Measurements from ENCODE around the gene GRB14. TPM values are rescaled to one million over a fixed set of nuclear protein-coding genes. Genes with fewer than 3 reads are reported as not detected.
A peak's percentile ranks its signal among the peaks of the same experiment; 100 is the strongest.

GRB14 gene
- total and polyA plus RNA-seq, 2 of the 13 experiments (the other 11 are each of a cell fraction or from before 2014, with no cell fraction given), result 4.6 to 5.8 TPM

GRCh38 chr2:164538240-164538866, 82.9 kb downstream of the GRB14 start:
- Histone ChIP-seq H3K27ac (ENCODE audit: extremely low read length, insufficient read depth, low read length) (no peak overlapping the region), H3K27me3 (ENCODE audit: control insufficient read depth in 1 of 2, insufficient read depth in 2 of 2, low read length in 2 of 2) (no peaks in the 10 kb centered on the region), H2AFZ (ENCODE audit: low read length) (no peak overlapping the region), H3K4me1 (ENCODE audit: insufficient read depth, low read length) (peaks cover 11% of the 10 kb centered on the region), H3K9me3 (ENCODE audit: low read length) (no peaks in the 10 kb centered on the region), H3K79me2 (ENCODE audit: insufficient read depth, low read length) (no peaks in the 10 kb centered on the region), H3K4me2 (ENCODE audit: low read depth, low read length) (no peak overlapping the region), H3K36me3 (replicated peaks in 1 of 2; ENCODE audit: control insufficient read depth in 1 of 2, insufficient read depth in 2 of 2, low read length in 2 of 2) (no peaks in the 10 kb centered on the region), H3K9ac (ENCODE audit: insufficient read depth, low read depth, low read length) (no peak overlapping the region), H4K20me1 (ENCODE audit: insufficient read depth, low read length) (no peaks in the 10 kb centered on the region), H3K4me3 (replicated peaks in 1 of 3; ENCODE audit: insufficient read depth in 1 of 3, low read depth in 2 of 3, low read length in 3 of 3) (no peak overlapping the region)
- DNase-seq (ENCODE audit: low spot score) (peak; percentile 65), ATAC-seq (peak; percentile 97), FAIRE-seq (peak; percentile 94)
- in situ Hi-C loops (cut with HindIII; ENCODE audit: extremely low pct_ligation_motif_present, low pct_unique_long_range_greater_than_20kb) (loop anchor here (5.0 kb wide), 1 partner anchor 36 kb away; no protein-coding TSS in a partner anchor), intact Hi-C loops (cut with micrococcal nuclease; ENCODE audit: unreplicated experiment) (loop anchor here (1.0 to 2.0 kb wide), 3 partner anchors 34 to 108 kb away; no protein-coding TSS in a partner anchor)
- 90% methylated on average over 3 of the region's 3 CpGs for WGBS (ENCODE audit: low lambda C conversion rate)
- BruUV-seq (replicated peaks), result no TSS peak
- ChIA-PET CTCF (ENCODE audit: low intra/inter-chr PET ratio, low total read pairs) (interaction anchor here (1.2 to 1.4 kb wide), 2 partner anchors 34 to 1368 kb away, joined by 3 to 22 read pairs; no protein-coding TSS in a partner anchor), POLR2A (no interaction called here)
- TF ChIP-seq TEF (CRISPR knock-in tag; IDR thresholded peaks at IDR 0.05) (no peak), RAD21 (CRISPR knock-in tag; IDR thresholded peaks at IDR 0.05) (peak; percentile 80), ZSCAN22 (CRISPR knock-in tag; IDR thresholded peaks at IDR 0.05) (no peak), NCOA5 (CRISPR knock-in tag; IDR thresholded peaks at IDR 0.05) (no peak), ZNF264 (CRISPR knock-in tag; IDR thresholded peaks at IDR 0.05) (no peak), DR1 (CRISPR knock-in tag; IDR thresholded peaks at IDR 0.05) (no peak), CTCF (CRISPR knock-in tag; IDR thresholded peaks at IDR 0.05) (peak; percentile 85), PATZ1 (CRISPR knock-in tag; IDR thresholded peaks at IDR 0.05) (no peak), ZNF7 (CRISPR knock-in tag; IDR thresholded peaks at IDR 0.05) (no peak), ZNF737 (CRISPR knock-in tag; IDR thresholded peaks at IDR 0.05; ENCODE audit: borderline replicate concordance) (no peak), ETS1 (CRISPR knock-in tag; IDR thresholded peaks at IDR 0.05) (no peak), ZNF746 (CRISPR knock-in tag; IDR thresholded peaks at IDR 0.05) (no peak), GPN1 (CRISPR knock-in tag; IDR thresholded peaks at IDR 0.05; ENCODE audit: borderline replicate concordance) (no peak), MTF1 (CRISPR knock-in tag; IDR thresholded peaks at IDR 0.05) (no peak), CREBL2 (CRISPR knock-in tag; IDR thresholded peaks at IDR 0.05; ENCODE audit: borderline replicate concordance) (no peak), ZNF44 (CRISPR knock-in tag; IDR thresholded peaks at IDR 0.05) (no peak), KLF16 (CRISPR knock-in tag; IDR thresholded peaks at IDR 0.05) (0 out of 4 replicates have a peak, but pooled peaks of 1 of the 2 experiments have one; percentile 36), ZBTB43 (CRISPR knock-in tag; conservative IDR thresholded peaks at IDR 0.05) (no peak)
